CD14-positive monocyte (primary cell): ENCODE data around the gene PLA2G2F. TPM values are rescaled to one million over a fixed set of nuclear protein-coding genes. Genes with fewer than 3 reads are reported as not detected.

Experiments used
- DNase-seq, 3 donors: peaks; one replicate each; pipeline ENCODE4 v3.0.0-alpha.2; 2011 to 2022
- H2AFZ ChIP-seq: 2 replicates; pipeline ENCODE4 v1.6.0; 2012; ENCODE audit warnings: mild to moderate bottlenecking, low read depth, low read length, inconsistent platforms; ENCODE audit not compliant: insufficient read depth, poor library complexity, severe bottlenecking
- H3K27ac ChIP-seq, 2 donors: 1 replicate in 1 of 2; 2 replicates in 1 of 2; pipeline ENCODE4 v1.5.1; 2012 to 2013; ENCODE audit warnings: low read length in 2 of 2, control low read depth in 1 of 2, inconsistent platforms in 1 of 2, low read depth in 1 of 2, mild to moderate bottlenecking in 1 of 2
- H3K27me3 ChIP-seq, 2 donors: one replicate each; pipeline versions ENCODE4 v1.6.0 to v1.6.1; 2011 to 2013; ENCODE audit warnings: low read length in 2 of 2; ENCODE audit not compliant: control insufficient read depth in 2 of 2, insufficient read depth in 2 of 2
- H3K36me3 ChIP-seq, 2 donors: replicated peaks in 1 of 2; 1 replicate in 1 of 2; 2 replicates in 1 of 2; pipeline versions ENCODE4 v1.5.1 to v1.6.1; 2012 to 2013; ENCODE audit warnings: low read length in 2 of 2, control low read depth in 1 of 2, inconsistent platforms in 1 of 2, mild to moderate bottlenecking in 1 of 2; ENCODE audit not compliant: insufficient read depth in 2 of 2, control insufficient read depth in 1 of 2
- H3K4me1 ChIP-seq, 2 donors: 1 replicate in 1 of 2; 2 replicates in 1 of 2; pipeline versions ENCODE4 v1.5.1 to v1.6.1; 2012 to 2013; ENCODE audit warnings: low read length in 2 of 2, control low read depth in 1 of 2, inconsistent platforms in 1 of 2, mild to moderate bottlenecking in 1 of 2, moderate library complexity in 1 of 2; ENCODE audit not compliant: insufficient read depth in 2 of 2, control insufficient read depth in 1 of 2
- H3K4me2 ChIP-seq: replicated peaks from 2 replicates; pipeline ENCODE3; 2012; ENCODE audit warnings: low read length, moderate library complexity, mild to moderate bottlenecking; ENCODE audit not compliant: poor library complexity, severe bottlenecking; ENCODE audit errors: extremely low read depth
- H3K4me3 ChIP-seq, 3 experiments: fragments of 200-600 bp in 1 of 3; sonication (generic) in 1 of 3; replicated peaks in 1 of 3; 1 replicate in 2 of 3; 2 replicates in 1 of 3; pipeline ENCODE4 v1.5.1; 2011 to 2013; ENCODE audit warnings: low read length in 3 of 3, mild to moderate bottlenecking in 3 of 3, control low read depth in 2 of 3, low read depth in 2 of 3, inconsistent platforms in 1 of 3, moderate library complexity in 1 of 3
- H3K79me2 ChIP-seq: 2 replicates; pipeline ENCODE4 v1.6.0; 2012; ENCODE audit warnings: mild to moderate bottlenecking, control low read depth, inconsistent platforms, low read length, moderate library complexity; ENCODE audit not compliant: insufficient read depth
- H3K9ac ChIP-seq: 2 replicates; pipeline ENCODE4 v1.6.0; 2017; ENCODE audit warnings: low read length, mild to moderate bottlenecking; ENCODE audit not compliant: insufficient read depth, poor library complexity, severe bottlenecking
- H3K9me3 ChIP-seq, 2 donors: replicated peaks in 1 of 2; 1 replicate in 1 of 2; 2 replicates in 1 of 2; pipeline versions ENCODE4 v1.5.1 to v1.6.1; 2012 to 2013; ENCODE audit warnings: low read length in 2 of 2, control low read depth in 1 of 2; ENCODE audit not compliant: control insufficient read depth in 1 of 2, insufficient read depth in 1 of 2
- H4K20me1 ChIP-seq: 2 replicates; pipeline ENCODE4 v1.6.0; 2012; ENCODE audit warnings: mild to moderate bottlenecking, low read length, control low read depth, moderate library complexity; ENCODE audit not compliant: insufficient read depth
- H3K27ac Mint-ChIP-seq, 7 donors: one replicate each; pipeline ENCODE4 v1.8.0; 2020; ENCODE audit warnings: mild to moderate bottlenecking in 7 of 7, mixed read lengths in 7 of 7, moderate library complexity in 6 of 7, inconsistent platforms in 2 of 7
- H3K27me3 Mint-ChIP-seq, 3 donors: one replicate each; pipeline ENCODE4 v1.8.0; 2021 to 2022; ENCODE audit warnings: low read depth in 3 of 3, mild to moderate bottlenecking in 3 of 3, mixed read lengths in 3 of 3, moderate library complexity in 3 of 3, inconsistent platforms in 1 of 3
- H3K36me3 Mint-ChIP-seq, 2 donors: one replicate each; pipeline ENCODE4 v1.8.0; 2020; ENCODE audit warnings: mixed read lengths in 2 of 2, inconsistent platforms in 1 of 2, mild to moderate bottlenecking in 1 of 2
- H3K4me1 Mint-ChIP-seq: one replicate; pipeline ENCODE4 v1.8.0; 2020; ENCODE audit warnings: mild to moderate bottlenecking, mixed read lengths
- H3K4me3 Mint-ChIP-seq, 2 donors: one replicate each; pipeline ENCODE4 v1.8.0; 2020; ENCODE audit warnings: mild to moderate bottlenecking in 2 of 2, mixed read lengths in 2 of 2, moderate library complexity in 1 of 2
- H3K9me3 Mint-ChIP-seq, 7 donors: one replicate each; pipeline ENCODE4 v1.8.0; 2020 to 2022; ENCODE audit warnings: mixed read lengths in 7 of 7, mild to moderate bottlenecking in 6 of 7, moderate library complexity in 6 of 7, inconsistent platforms in 2 of 7
- CTCF ChIP-seq: fragments of 200-600 bp; IDR thresholded peaks from one replicate; pipeline ENCODE4 v1.8.0; 2022; ENCODE audit warnings: antibody characterized with exemption, mild to moderate bottlenecking
- WGBS: methylation state at CpG from one replicate; pipeline ENCODE4 v1.1.5; 2013; ENCODE audit warnings: missing lambda C conversion rate; ENCODE audit not compliant: insufficient coverage; 5-methylcytosine and 5-hydroxymethylcytosine counted together
- intact Hi-C, 2 donors: fragments of 100-400 bp; cut with micrococcal nuclease; formaldehyde crosslinking; loops; one replicate each; pipeline versions ENCODE4 v1.15.0 to v1.15.1; 2023
- polyA plus RNA-seq, 3 donors: library from polyadenylated mRNA; depleted of rRNA in 1 of 3; unstranded in 2 of 3; stranded (reverse) in 1 of 3; fragments of 300-500 nt in 2 of 3; fragments of >200 nt in 1 of 3; fragmentation: Illumina TruSeq in 2 of 3; gene quantifications; 1 replicate in 2 of 3; 2 replicates in 1 of 3; pipeline ENCODE4 v1.2.3, GENCODE V29; 2012 to 2021

PLA2G2F gene
- polyA plus RNA-seq, 3 donors: not detected

DNA sequence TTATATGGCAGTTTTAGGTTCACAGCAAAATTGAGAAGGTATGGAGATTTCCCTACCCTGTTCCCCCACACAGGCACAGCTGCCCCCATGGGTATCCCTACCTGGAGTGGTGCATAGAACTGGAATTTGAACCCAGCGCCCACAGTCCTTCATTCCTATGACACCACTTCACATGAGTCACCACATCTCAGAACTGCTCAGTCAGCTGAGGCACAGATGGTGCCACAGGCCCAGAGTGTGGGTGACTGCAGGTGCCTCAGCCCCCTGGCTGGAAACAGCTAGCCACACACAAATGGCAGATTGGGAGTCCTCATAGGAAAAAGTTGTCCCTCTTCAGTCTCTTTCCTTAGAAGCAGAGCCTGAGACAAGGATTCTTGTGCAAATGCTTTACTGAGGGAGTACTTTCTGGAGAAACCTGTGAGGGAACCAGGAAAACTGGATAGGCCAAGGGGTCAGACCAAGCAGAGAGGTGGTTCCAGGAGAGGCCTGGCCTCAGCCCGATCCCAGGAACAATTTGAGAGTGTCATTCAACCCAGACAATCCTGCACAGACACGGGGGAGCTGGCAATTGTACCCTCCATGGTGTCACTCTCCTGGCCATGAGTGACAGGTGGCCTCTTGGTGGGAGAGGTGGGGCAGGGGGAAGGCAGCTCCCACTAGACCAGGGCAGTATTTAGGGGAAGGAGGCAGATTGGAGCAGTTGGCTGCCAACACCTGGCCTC is 26.7 kb upstream of the PLA2G2F start:
- Mint-ChIP-seq H3K36me3 (no peaks in the 10 kb centered on the region), H3K4me1 (no peaks in the 10 kb centered on the region), H3K27me3 (peaks cover 12 to 16% (median 13%) of the 10 kb centered on the region in 3 donors), H3K9me3 (peaks cover 0 to 2% (median 0%) of the 10 kb centered on the region in 7 donors), H3K4me3 (no peak overlapping the region), H3K27ac (no peak overlapping the region)
- no peaks in the 10 kb centered on the region for H3K79me2 ChIP-seq
- no peaks in the 10 kb centered on the region for H4K20me1 ChIP-seq
- no peak for TF ChIP-seq CTCF
- no peak overlapping the region for H3K27ac ChIP-seq
- WGBS: 100% methylated on average over 2 of the region's 3 CpGs
- no peak overlapping the region for H2AFZ ChIP-seq
- peaks cover 0 to 3% of the 10 kb centered on the region in 2 donors for H3K27me3 ChIP-seq
- no peak overlapping the region for H3K4me2 ChIP-seq
- H3K9ac ChIP-seq: no peak overlapping the region
- H3K36me3 ChIP-seq: no peaks in the 10 kb centered on the region
- no peaks in the 10 kb centered on the region for H3K4me1 ChIP-seq
- no peak overlapping the region for H3K4me3 ChIP-seq
- intact Hi-C loops: no loop called here
- no peak for DNase-seq
- H3K9me3 ChIP-seq: no peaks in the 10 kb centered on the region

- Mint-ChIP-seq H3K27ac (peak overlapping the region in 1 of 7 donors; percentile 3), H3K36me3 (no peaks in the 10 kb centered on the region), H3K4me1 (peaks cover 2% of the 10 kb centered on the region), H3K27me3 (peaks cover 7 to 8% (median 8%) of the 10 kb centered on the region in 3 donors), H3K4me3 (no peak overlapping the region), H3K9me3 (peaks cover 0 to 2% (median 0%) of the 10 kb centered on the region in 7 donors)
- intact Hi-C loops: no loop called here
- Histone ChIP-seq H3K27me3 (no peaks in the 10 kb centered on the region), H3K4me1 (peaks cover under 1 to 1% of the 10 kb centered on the region in 2 donors), H3K27ac (no peak overlapping the region), H3K4me2 (no peak overlapping the region), H3K9ac (no peak overlapping the region), H3K4me3 (no peak overlapping the region), H3K79me2 (no peaks in the 10 kb centered on the region), H2AFZ (no peak overlapping the region), H3K9me3 (no peaks in the 10 kb centered on the region), H3K36me3 (no peaks in the 10 kb centered on the region), H4K20me1 (no peaks in the 10 kb centered on the region)
- 83% methylated on average over 8 of the region's 15 CpGs for WGBS
- no peak for DNase-seq
- TF ChIP-seq CTCF: no peak
These were observed 25.0 kb upstream of the PLA2G2F start for GRCh38 chr1:20114021-20114648.
